ENCODE data around the gene PC. TPM values are rescaled to one million over a fixed set of nuclear protein-coding genes. Genes with fewer than 3 reads are reported as not detected.
"Not testable (repeated sequence)": the region's sequence is repeated elsewhere in the genome, so short reads cannot be mapped to it uniquely, and the experiment has no call there.

The PC gene
- polyA plus RNA-seq, 3 donors: 40.9 to 323 (median 100) TPM

GRCh38 chr11:66800720-66801428 is 157.3 kb downstream of the PC start:
- no peak overlapping the region for H3K27ac ChIP-seq (ENCODE audit: low read depth, low read length)
- 84 to 88% (median 85%) methylated on average over 5 of the region's 5 CpGs for WGBS, 3 donors

GRCh38 chr11:66799815-66800214 is 158.4 kb downstream of the PC start:
- not testable (repeated sequence) for H3K27ac ChIP-seq (ENCODE audit: low read depth, low read length)

Other genes with a start within 250 kb of the PC start
- gene SPTBN2, start 229.2 kb downstream of the PC start, polyA plus RNA-seq: 10 to 100 TPM in 1 of 3 donors, 1 to 10 TPM in 1, under 1 TPM in 1; 0.22 to 22.3 (median 1.5) TPM
- gene RCE1, start 114.9 kb downstream of the PC start, polyA plus RNA-seq: 10 to 100 TPM in 2 of 3 donors, 1 to 10 TPM in 1; 6.2 to 17.8 (median 15.3) TPM
- gene LRFN4, start 101.3 kb downstream of the PC start, polyA plus RNA-seq: 10 to 100 TPM in 1 of 3 donors, 1 to 10 TPM in 2; 5.5 to 25.4 (median 7.6) TPM
- gene C11orf86, start 16.9 kb upstream of the PC start, polyA plus RNA-seq: under 1 TPM; 0.08 to 0.55 (median 0.45) TPM
- gene SYT12, start 64.8 kb upstream of the PC start, polyA plus RNA-seq: under 1 TPM; 0.14 to 0.45 (median 0.22) TPM
- gene RHOD, start 98.5 kb upstream of the PC start, polyA plus RNA-seq: 10 to 100 TPM; 16.0 to 26.5 (median 24.7) TPM
- 10 to 100 TPM; 14.9 to 36.4 (median 34.0) TPM for gene KDM2A, start 160.9 kb upstream of the PC start, polyA plus RNA-seq

All from adipose tissue (tissue), 3 donors.